Measurements from ENCODE around the gene FBXO21.

GRCh38 chr12:117118838-117119591 lies 71.3 kb downstream of the FBXO21 start:
- no peak for TF ChIP-seq ESRRG (CRISPR knock-in tag; IDR thresholded peaks at IDR 0.05)
- TF ChIP-seq ISL1 (CRISPR knock-in tag; IDR thresholded peaks at IDR 0.05), result no peak
- no peak for TF ChIP-seq ARNTL (CRISPR knock-in tag; IDR thresholded peaks at IDR 0.05; ENCODE audit: borderline replicate concordance, low read depth)
- TF ChIP-seq ZFP30 (CRISPR knock-in tag; IDR thresholded peaks at IDR 0.05), result no peak
- no peak for TF ChIP-seq TCF4 (CRISPR knock-in tag; IDR thresholded peaks at IDR 0.05; ENCODE audit: borderline replicate concordance)
- no peak for TF ChIP-seq RARB (CRISPR knock-in tag; IDR thresholded peaks at IDR 0.05)

Measured in SK-N-SH treated with all-trans-retinoic acid at 6 μM for 48 hours (cell line).